Tibial nerve (tissue), 4 donors: ENCODE data around the gene AMPD3. TPM values are rescaled to one million over a fixed set of nuclear protein-coding genes. Genes with fewer than 3 reads are reported as not detected.

Experiments used
- DNase-seq, 2 donors: peaks; one replicate each; pipeline ENCODE4 v3.0.0-alpha.2; 2019; ENCODE audit warnings: low spot score in 2 of 2
- H3K27ac ChIP-seq, 4 donors: fragments of 200-600 bp; sonication (generic) in 3 of 4; one replicate each; pipeline ENCODE4 v1.5.1; 2017 to 2019; ENCODE audit warnings: mild to moderate bottlenecking in 1 of 4
- H3K27me3 ChIP-seq, 2 donors: fragments of 200-600 bp; sonication (generic) in 1 of 2; one replicate each; pipeline versions ENCODE4 v1.5.1 to v1.6.0; 2017 to 2019
- H3K36me3 ChIP-seq, 3 donors: fragments of 200-600 bp; sonication (generic); one replicate each; pipeline ENCODE4 v1.5.1; 2018 to 2019
- H3K4me1 ChIP-seq, 4 donors: fragments of 200-600 bp; sonication (generic) in 3 of 4; one replicate each; pipeline ENCODE4 v1.5.1; 2017 to 2019
- H3K4me3 ChIP-seq, 4 donors: fragments of 200-600 bp; sonication (generic) in 3 of 4; one replicate each; pipeline ENCODE4 v1.5.1; 2017 to 2019; ENCODE audit warnings: mild to moderate bottlenecking in 1 of 4, moderate library complexity in 1 of 4
- H3K9me3 ChIP-seq, 4 donors: fragments of 200-600 bp; sonication (generic) in 3 of 4; one replicate each; pipeline ENCODE4 v1.5.1; 2017 to 2019
- EP300 ChIP-seq, 2 donors: sonication (generic); formaldehyde crosslinking; IDR thresholded peaks; one replicate each; pipeline ENCODE4 v1.6.1; 2017; ENCODE audit warnings: antibody characterized with exemption in 2 of 2, mild to moderate bottlenecking in 1 of 2
- POLR2A ChIP-seq, 2 donors: fragments of 450-650 bp; IDR thresholded peaks; one replicate each; pipeline ENCODE4 v1.6.1; 2017; ENCODE audit warnings: antibody characterized with exemption in 2 of 2, mild to moderate bottlenecking in 2 of 2, moderate library complexity in 2 of 2
- WGBS, 2 donors: methylation state at CpG; one replicate each; pipeline ENCODE4 v1.1.5; 2018; 5-methylcytosine and 5-hydroxymethylcytosine counted together
- total RNA-seq, 4 donors: library from RNA; depleted of rRNA; stranded (reverse); fragments of >200 nt; gene quantifications; one replicate each; pipeline ENCODE4 v1.1.0, GENCODE V29; 2016
- TF ChIP-seq, protein P1 (sequence below), 5 experiments: fragments of 200-600 bp in 3 of 5; fragments of 450-650 bp in 2 of 5; sonication (generic) in 3 of 5; IDR thresholded peaks; one replicate each; pipeline ENCODE4 v1.5.1; 2016 to 2019; ENCODE audit warnings: antibody characterized with exemption in 5 of 5, mild to moderate bottlenecking in 3 of 5, moderate library complexity in 2 of 5

Gene AMPD3
- total RNA-seq, 4 donors from 2014 or later: 1.0 to 8.7 (median 3.7) TPM

GRCh38 chr11:10478066-10478465, 23.0 kb downstream of the AMPD3 start:
- Histone ChIP-seq H3K36me3 (no peaks in the 10 kb centered on the region), H3K27ac (no peak overlapping the region), H3K4me3 (no peak overlapping the region), H3K27me3 (no peaks in the 10 kb centered on the region), H3K4me1 (no peaks in the 10 kb centered on the region), H3K9me3 (no peaks in the 10 kb centered on the region)
- no peak for DNase-seq
- WGBS, 2 donors: 58 to 78% methylated on average over 3 of the region's 3 CpGs
- TF ChIP-seq, protein P1, sequence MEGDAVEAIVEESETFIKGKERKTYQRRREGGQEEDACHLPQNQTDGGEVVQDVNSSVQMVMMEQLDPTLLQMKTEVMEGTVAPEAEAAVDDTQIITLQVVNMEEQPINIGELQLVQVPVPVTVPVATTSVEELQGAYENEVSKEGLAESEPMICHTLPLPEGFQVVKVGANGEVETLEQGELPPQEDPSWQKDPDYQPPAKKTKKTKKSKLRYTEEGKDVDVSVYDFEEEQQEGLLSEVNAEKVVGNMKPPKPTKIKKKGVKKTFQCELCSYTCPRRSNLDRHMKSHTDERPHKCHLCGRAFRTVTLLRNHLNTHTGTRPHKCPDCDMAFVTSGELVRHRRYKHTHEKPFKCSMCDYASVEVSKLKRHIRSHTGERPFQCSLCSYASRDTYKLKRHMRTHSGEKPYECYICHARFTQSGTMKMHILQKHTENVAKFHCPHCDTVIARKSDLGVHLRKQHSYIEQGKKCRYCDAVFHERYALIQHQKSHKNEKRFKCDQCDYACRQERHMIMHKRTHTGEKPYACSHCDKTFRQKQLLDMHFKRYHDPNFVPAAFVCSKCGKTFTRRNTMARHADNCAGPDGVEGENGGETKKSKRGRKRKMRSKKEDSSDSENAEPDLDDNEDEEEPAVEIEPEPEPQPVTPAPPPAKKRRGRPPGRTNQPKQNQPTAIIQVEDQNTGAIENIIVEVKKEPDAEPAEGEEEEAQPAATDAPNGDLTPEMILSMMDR (IDR thresholded peaks at IDR 0.05): no peak
- TF ChIP-seq POLR2A (IDR thresholded peaks at IDR 0.05) (no peak), EP300 (IDR thresholded peaks at IDR 0.05) (no peak)

GRCh38 chr11:10478574-10479550, 23.8 kb downstream of the AMPD3 start:
- H3K27ac ChIP-seq: no peak overlapping the region
- H3K36me3 ChIP-seq: no peaks in the 10 kb centered on the region
- TF ChIP-seq EP300 (IDR thresholded peaks at IDR 0.05) (no peak), POLR2A (IDR thresholded peaks at IDR 0.05) (no peak)
- TF ChIP-seq, protein P1 (IDR thresholded peaks at IDR 0.05): no peak
- no peaks in the 10 kb centered on the region for H3K9me3 ChIP-seq
- no peaks in the 10 kb centered on the region for H3K4me1 ChIP-seq
- no peak overlapping the region for H3K4me3 ChIP-seq
- 83 to 89% methylated on average over 16 of the region's 16 CpGs for WGBS, 2 donors
- no peak for DNase-seq
- no peaks in the 10 kb centered on the region for H3K27me3 ChIP-seq

DNA sequence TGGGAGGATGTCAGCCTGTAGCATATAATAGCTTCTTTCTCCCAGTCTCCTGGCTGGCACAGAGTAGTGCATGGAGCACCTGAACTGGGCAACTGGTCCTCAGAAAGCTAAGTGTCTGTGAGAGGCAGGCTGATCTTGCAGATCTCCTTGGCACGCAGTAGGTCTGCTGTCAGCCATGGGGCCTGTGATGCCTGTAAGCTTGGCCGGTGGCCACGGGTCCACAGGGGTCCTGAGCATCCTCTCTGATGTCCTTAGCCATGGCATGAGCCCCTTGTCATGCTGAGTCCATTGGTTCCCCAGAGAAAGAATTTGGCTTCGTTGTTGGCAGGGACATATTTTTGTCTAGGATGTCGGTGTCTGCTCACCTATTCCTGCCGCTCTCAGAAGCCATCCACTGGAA, 25.0 kb downstream of the AMPD3 start:
- no peaks in the 10 kb centered on the region for H3K9me3 ChIP-seq
- no peaks in the 10 kb centered on the region for H3K27me3 ChIP-seq
- no peak overlapping the region for H3K27ac ChIP-seq
- no peak overlapping the region for H3K4me3 ChIP-seq
- no peaks in the 10 kb centered on the region for H3K4me1 ChIP-seq
- WGBS, 2 donors: 90 to 91% methylated on average over 6 of the region's 6 CpGs
- TF ChIP-seq EP300 (IDR thresholded peaks at IDR 0.05): no peak
- no peak for TF ChIP-seq POLR2A (IDR thresholded peaks at IDR 0.05)
- TF ChIP-seq, protein P1 (IDR thresholded peaks at IDR 0.05): no peak
- DNase-seq: no peak
- H3K36me3 ChIP-seq: no peaks in the 10 kb centered on the region

DNA sequence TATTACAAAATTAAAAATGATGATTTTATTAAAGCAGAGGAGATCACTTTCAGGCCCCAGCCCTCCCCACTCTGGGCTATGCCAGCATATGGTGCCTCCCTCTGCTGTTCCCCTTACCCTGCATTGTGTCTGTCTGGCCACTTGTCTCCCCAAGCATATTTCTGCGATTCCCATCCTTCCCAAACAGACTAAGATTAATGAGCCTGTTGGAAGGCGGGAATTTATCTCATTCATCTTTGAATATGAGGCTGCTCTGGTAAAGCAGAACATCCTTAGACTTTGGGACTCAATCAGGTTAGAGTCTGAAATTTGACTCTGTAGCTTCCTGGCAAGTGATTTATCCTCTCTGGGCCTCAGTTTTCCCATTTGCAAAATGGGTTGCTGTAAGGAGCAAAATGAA, 25.7 kb downstream of the AMPD3 start:
- no peaks in the 10 kb centered on the region for H3K9me3 ChIP-seq
- no peak for TF ChIP-seq POLR2A (IDR thresholded peaks at IDR 0.05)
- no peak for TF ChIP-seq EP300 (IDR thresholded peaks at IDR 0.05)
- TF ChIP-seq, protein P1 (IDR thresholded peaks at IDR 0.05): no peak
- H3K27ac ChIP-seq: no peak overlapping the region
- H3K4me1 ChIP-seq: no peaks in the 10 kb centered on the region
- WGBS, 2 donors: 77 to 85% methylated on average over 2 of the region's 2 CpGs
- no peak overlapping the region for H3K4me3 ChIP-seq
- no peak for DNase-seq
- H3K27me3 ChIP-seq: no peaks in the 10 kb centered on the region
- no peaks in the 10 kb centered on the region for H3K36me3 ChIP-seq
